Osteocyte (in vitro differentiated cells): ENCODE data around the gene FRMD1. TPM values are rescaled to one million over a fixed set of nuclear protein-coding genes. Genes with fewer than 3 reads are reported as not detected.

Source experiments
- DNase-seq: peaks from one replicate; pipeline ENCODE4 v3.0.0; 2021; ENCODE audit warnings: mixed read lengths; ENCODE audit not compliant: unreplicated experiment; ENCODE audit errors: extremely low spot score
- H3K27ac Mint-ChIP-seq: one replicate; pipeline ENCODE4 v1.8.0; 2021; ENCODE audit warnings: mild to moderate bottlenecking, mixed read lengths; ENCODE audit not compliant: unreplicated experiment
- H3K27me3 Mint-ChIP-seq: one replicate; pipeline ENCODE4 v1.8.0; 2021; ENCODE audit warnings: mixed read lengths; ENCODE audit not compliant: unreplicated experiment
- H3K36me3 Mint-ChIP-seq: one replicate; pipeline ENCODE4 v1.8.0; 2021; ENCODE audit warnings: mixed read lengths; ENCODE audit not compliant: unreplicated experiment
- H3K4me1 Mint-ChIP-seq: one replicate; pipeline ENCODE4 v1.8.0; 2021; ENCODE audit warnings: mixed read lengths; ENCODE audit not compliant: unreplicated experiment
- H3K4me3 Mint-ChIP-seq: one replicate; pipeline ENCODE4 v1.8.0; 2021; ENCODE audit warnings: mild to moderate bottlenecking, moderate library complexity, mixed read lengths; ENCODE audit not compliant: unreplicated experiment
- H3K9me3 Mint-ChIP-seq: one replicate; pipeline ENCODE4 v1.8.0; 2021; ENCODE audit warnings: mixed read lengths; ENCODE audit not compliant: unreplicated experiment
- CTCF ChIP-seq: fragments of 200-600 bp; sonication (generic); IDR thresholded peaks from 2 replicates; pipeline ENCODE4 v1.5.0; 2021; ENCODE audit warnings: antibody characterized with exemption, mild to moderate bottlenecking, moderate library complexity
- total RNA-seq: library from RNA; stranded (reverse); gene quantifications from 2 replicates; pipeline ENCODE4 v1.2.1, GENCODE V29; 2021

Gene FRMD1
- total RNA-seq, 1 donor from 2014 or later: 0.05 TPM

DNA sequence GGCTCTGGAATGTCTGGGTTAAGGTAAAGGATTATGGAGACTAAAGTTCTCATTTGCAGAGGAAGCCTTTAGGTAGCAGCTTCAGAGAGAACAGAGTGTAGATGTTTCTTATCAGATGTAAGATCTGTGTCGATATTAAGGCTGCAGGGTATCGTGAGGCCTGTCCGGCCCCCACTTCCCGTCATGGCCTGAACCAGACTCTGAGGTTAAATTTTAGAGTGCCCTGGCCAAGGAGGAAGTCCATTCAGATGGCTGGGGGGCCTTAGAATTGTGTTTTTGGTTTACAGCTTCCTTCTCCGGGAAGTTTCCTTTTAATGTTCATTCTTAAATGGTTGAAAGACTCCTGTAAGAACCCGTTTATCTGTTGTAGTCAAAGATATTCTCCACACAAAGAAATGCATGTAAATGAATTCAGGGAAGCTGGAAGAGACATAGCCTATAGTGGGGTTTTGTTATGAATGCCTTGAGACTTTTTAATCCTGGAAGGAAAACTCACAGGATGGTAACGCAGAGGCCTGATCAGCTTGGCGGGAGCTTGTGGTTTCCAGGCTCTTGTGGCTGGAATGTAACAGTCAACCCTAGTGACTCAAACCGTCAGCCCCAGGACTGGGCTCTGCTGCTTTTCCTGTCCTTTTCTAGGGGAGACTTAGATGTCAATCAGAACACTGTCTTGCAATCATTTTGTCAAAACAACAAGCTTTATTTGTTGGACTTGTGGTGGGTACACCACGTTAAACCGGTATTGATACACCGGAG is 46.8 kb downstream of the FRMD1 start:
- Mint-ChIP-seq H3K36me3 (no peaks in the 10 kb centered on the region), H3K27ac (peak overlapping the region; percentile 92), H3K4me3 (peak overlapping the region; percentile 36), H3K27me3 (no peaks in the 10 kb centered on the region), H3K9me3 (no peaks in the 10 kb centered on the region), H3K4me1 (peaks cover 52% of the 10 kb centered on the region)
- peak; percentile 56 for TF ChIP-seq CTCF
- DNase-seq: peak; percentile 70

DNA sequence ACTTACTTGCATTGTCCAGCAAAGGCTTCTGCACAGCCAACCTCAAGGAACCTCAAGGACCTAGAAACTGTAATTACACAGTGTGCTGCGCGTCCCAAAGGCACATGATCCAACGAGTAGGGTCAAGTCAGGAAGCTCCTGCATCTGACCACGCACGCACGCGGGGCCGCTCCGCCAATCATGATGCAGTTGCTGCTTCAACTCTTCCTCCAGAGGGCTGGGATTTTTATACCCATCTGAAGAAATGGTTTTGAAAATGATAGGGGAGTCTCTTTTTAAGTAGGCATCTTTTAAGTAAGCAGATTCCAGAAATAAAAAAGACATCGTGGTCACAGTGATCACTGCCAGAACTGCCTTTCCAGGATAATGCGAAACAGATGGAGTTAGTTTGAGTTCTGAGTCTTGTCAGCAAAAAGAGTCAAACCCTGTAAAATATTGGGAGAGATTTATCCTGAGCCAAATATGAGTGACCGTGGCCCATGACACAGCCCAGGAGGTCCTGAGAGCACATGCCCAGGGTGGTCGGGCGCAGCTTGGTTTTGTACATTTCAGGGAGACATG is 47.5 kb downstream of the FRMD1 start:
- Mint-ChIP-seq H3K27me3 (no peaks in the 10 kb centered on the region), H3K4me3 (peak overlapping the region; percentile 36), H3K9me3 (no peaks in the 10 kb centered on the region), H3K36me3 (no peaks in the 10 kb centered on the region), H3K27ac (peak overlapping the region; percentile 92), H3K4me1 (peaks cover 50% of the 10 kb centered on the region)
- TF ChIP-seq CTCF: no peak
- DNase-seq: peak; percentile 71

DNA sequence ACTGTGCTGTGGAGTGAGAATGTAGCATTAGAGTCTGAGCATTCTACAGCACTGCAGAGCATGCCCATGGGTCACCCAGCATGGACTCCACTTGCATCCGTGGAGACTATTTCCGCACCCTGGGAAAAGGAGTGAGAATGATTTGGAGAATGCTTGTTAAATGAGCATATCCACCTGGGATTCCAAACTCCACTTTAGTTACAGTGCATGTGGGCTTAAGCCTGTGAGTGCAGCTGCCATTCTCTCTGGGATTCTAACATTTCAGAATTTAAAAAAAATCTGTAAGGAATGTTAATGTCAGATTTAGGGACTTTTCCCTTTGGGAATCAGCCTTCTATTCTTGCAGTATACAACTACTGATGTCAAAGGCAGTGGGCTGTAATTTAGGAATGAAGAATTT is 48.1 kb downstream of the FRMD1 start:
- Mint-ChIP-seq H3K27ac (no peak overlapping the region), H3K27me3 (no peaks in the 10 kb centered on the region), H3K4me1 (peaks cover 47% of the 10 kb centered on the region), H3K4me3 (no peak overlapping the region), H3K9me3 (no peaks in the 10 kb centered on the region), H3K36me3 (no peaks in the 10 kb centered on the region)
- TF ChIP-seq CTCF: no peak
- DNase-seq: no peak

DNA sequence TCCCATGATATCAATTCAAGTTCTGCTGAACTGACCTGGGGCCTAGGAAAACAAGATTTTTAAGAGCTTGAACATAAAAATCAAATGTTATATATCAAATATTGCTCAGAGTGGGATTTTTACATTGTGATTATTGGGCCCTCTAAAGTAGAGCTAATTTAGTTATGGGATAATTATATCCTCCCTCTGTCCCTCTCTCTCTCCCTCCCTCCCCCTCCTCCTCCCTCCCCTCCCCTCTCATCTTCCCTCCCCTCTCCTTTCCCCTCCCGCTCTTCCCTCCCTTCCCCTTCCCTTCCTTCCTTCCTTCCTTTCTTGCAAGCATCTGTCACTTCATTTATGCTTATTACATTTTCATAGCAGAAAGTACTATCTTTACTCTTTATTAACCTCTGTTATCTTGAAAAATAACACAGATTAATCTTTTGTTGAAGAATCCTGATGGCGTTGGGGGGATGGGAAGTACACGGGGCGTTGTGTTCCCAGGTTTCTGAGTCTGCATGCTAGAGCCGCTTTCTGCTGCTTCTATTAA is 48.7 kb downstream of the FRMD1 start:
- no peaks in the 10 kb centered on the region for H3K27me3 Mint-ChIP-seq
- H3K36me3 Mint-ChIP-seq: no peaks in the 10 kb centered on the region
- no peak overlapping the region for H3K4me3 Mint-ChIP-seq
- no peak overlapping the region for H3K27ac Mint-ChIP-seq
- no peak for TF ChIP-seq CTCF
- peaks cover 41% of the 10 kb centered on the region for H3K4me1 Mint-ChIP-seq
- no peaks in the 10 kb centered on the region for H3K9me3 Mint-ChIP-seq
- no peak for DNase-seq

- Mint-ChIP-seq H3K9me3 (no peaks in the 10 kb centered on the region), H3K36me3 (no peaks in the 10 kb centered on the region), H3K27ac (no peak overlapping the region), H3K4me1 (peaks cover 35% of the 10 kb centered on the region), H3K4me3 (no peak overlapping the region), H3K27me3 (no peaks in the 10 kb centered on the region)
- no peak for TF ChIP-seq CTCF
- DNase-seq: peak; percentile 57
These were observed 49.4 kb downstream of the FRMD1 start for GRCh38 chr6:168029459-168030217.
